GM21717 (cell line): ENCODE data around the gene WDTC1.
"Not testable (repeated sequence)": the region's sequence is repeated elsewhere in the genome, so short reads cannot be mapped to it uniquely, and the experiment has no call there.

Source experiments
- ATAC-seq: cut with Tn5 transposase; IDR thresholded peaks from one replicate; pipeline ENCODE4 v1.9.1; 2021; ENCODE audit warnings: mild to moderate bottlenecking, moderate library complexity; ENCODE audit not compliant: unreplicated experiment

The WDTC1 gene

DNA sequence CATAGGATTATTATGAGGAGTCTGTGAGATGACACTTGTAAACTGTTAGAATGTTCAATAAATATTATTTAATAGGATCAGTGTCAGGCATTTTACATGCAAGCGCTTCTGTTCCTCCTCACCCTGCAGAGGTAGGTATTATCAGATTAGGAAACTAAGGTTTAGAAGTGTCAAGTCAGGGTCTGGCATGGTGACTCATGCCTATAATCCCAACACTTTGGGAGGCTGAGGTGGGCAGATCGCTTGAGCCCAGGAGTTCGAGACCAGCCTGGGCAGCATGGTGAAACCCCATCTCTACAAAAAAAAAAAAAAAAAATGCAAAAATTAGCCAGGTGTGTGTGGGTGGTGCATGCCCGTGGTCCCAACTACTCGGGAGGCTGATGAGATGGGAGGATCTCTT, 9.2 kb downstream of the WDTC1 start:
- not testable (repeated sequence) for ATAC-seq

DNA sequence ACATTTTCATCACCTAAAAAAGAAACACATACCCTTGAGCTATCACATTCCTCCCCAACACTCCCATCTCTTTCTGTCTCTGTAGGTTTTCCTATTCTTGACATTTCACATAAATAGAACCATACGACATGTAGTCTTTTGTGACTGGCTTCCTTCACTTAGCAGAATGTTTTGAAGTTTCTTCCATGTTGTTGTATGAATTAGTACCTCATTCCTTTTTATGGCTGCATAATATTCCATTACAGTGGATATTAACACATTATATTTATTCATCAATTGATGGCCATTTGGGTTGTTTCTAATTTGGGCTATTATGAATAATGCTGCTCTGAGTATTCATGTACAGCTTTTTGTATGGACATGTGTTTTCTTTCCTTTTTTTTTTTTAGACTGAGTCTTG, 11.8 kb downstream of the WDTC1 start:
- ATAC-seq, result no peak

DNA sequence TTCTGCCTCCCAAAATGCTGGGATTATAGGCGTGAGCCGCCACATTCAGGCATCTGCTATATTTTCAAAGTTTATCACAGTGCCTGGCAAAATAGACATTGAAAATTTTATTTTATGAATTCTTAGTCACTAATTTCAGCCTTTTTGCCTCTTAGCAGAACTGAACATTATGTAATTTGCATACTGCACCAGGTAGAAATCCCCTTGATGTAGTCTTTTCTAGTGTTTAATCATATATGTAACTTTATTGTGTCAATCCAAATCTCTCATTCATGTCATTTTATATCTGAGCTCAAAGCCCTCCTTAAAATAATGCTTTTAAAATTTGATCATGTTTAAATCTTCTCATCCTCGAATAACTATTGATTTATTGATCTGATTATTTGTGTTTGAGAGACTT, 19.2 kb downstream of the WDTC1 start:
- ATAC-seq, result no peak

DNA sequence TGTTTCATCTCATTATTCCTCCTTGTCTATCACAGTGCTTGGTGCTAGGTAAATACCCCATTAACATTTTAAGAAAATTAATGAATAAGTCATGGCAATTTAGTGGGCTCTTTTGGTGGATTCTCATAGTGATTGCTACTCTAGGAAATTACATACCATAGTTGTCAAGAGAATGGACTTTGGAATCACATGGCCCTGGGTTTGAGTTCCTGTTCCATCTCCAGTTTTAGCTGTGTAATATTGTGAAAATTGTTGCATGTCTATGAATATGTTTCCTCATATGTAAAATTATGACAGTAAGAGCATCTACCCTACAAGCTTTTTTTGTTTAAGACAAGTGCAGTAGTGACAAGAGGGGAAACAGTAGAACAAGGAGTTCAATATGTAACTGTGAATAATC, 20.7 kb downstream of the WDTC1 start:
- no peak for ATAC-seq

DNA sequence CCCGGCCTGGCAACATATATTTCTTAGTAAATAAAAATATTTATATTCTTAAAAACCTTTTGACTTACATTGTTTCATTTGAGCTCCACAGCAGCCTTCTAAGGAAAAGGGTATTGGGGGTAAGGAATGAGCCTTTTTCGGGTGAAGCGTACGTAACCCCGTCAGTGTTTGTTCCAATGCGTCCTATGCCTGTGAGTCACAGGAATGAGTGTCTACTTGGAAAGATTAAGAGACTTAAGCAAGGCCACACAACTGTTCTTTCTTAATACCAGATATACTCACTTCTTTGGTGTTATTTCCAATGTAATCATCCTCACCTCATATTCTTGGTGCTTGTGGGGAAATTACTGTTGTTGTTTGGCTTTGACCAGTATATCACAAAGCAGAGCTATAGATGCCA, 22.7 kb downstream of the WDTC1 start:
- no peak for ATAC-seq

DNA sequence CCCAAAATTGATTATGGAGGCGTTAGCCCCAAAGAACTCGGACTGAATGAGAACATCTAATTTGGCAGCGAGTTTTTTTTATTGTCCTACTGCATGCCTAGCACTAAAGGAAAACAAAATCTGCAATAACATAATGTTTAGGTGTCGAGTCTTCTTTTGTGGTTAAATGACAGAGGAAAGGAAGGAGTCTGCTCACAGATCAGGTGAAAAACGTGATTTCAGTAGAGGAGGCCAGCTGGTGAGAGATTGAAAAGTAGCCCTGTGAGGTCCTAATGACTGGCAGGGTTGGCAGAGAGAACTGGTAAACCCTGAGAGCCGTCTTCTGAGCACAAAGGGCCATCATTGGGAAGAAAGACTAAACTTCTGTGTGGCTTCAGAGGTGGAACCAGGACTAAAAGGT, 24.2 kb downstream of the WDTC1 start:
- ATAC-seq, result no peak

DNA sequence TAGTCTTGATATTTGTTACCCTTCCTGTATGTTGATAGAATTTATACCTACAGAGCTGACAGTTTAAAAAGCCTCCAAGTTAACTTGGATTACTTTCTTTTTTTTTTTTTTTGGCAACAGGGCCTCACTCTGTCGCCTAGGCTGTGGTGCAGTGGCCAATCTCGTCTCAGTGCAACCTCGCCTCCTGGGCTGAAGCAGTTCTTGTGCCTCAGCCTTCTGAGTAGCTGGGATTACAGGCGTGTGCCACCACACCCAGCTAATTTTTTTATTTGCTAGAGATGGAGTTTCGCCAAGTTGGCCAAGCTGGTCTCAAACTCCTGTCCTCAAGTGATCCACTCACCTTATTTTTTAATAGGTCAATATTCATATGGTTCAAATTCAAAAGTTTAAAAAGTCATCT, 32.7 kb downstream of the WDTC1 start:
- no peak for ATAC-seq

DNA sequence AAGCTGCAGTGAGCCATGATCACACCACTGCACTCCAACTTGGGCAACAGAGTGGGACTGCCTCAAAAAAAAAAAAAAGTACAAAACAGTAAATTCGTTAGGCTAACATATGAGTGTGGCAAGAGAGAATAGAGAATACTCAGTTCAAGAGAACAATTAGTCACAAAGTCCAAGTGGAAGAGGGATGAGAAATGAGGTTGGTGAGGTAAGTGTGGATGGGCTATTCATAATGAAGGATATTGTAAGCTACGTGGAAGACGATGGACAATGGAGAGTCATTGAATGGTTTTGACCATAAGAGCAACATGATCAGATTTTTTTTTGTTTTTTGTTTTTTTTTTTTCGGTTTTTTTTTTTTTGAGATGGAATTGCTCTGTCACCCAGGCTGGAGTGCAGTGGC, 34.8 kb downstream of the WDTC1 start:
- ATAC-seq, result no peak

DNA sequence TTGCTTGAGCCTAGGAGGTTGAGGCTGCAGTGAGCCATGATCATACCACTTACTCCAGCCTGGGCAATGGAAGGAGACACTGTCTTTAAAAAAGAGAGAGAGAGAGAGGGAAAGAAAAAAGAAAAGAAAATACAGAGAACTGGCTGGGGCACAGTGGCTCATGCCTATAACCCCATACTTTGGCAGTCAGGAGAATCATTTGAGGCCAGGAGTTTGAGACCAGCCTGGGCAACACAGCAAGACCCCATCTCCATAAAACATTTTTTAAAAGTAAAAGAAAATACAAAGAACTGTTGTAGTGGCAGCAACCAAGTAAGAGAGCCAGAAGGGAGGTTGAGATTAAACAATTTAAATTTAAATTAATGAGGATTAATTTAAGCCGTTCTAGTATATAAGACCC, 39.8 kb downstream of the WDTC1 start:
- no peak for ATAC-seq

DNA sequence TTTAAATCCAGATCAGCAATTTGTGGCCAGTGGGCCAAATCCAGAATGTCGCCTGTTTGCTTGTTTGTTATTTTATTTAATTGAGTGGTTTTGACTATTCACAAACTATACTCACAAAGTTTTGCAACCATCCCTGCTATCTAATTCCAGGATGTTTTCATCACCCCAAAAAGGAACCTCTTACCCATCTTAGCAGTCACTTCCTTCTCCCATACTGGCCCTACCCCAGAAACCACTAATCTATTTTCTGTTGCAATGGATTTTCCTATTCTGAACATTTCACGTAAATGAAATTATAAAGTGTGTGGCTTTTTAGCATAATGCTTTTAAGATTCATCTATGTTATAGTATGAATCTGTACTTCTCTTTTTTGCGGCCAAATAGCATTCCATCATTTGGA, 41.3 kb downstream of the WDTC1 start:
- ATAC-seq, result no peak

DNA sequence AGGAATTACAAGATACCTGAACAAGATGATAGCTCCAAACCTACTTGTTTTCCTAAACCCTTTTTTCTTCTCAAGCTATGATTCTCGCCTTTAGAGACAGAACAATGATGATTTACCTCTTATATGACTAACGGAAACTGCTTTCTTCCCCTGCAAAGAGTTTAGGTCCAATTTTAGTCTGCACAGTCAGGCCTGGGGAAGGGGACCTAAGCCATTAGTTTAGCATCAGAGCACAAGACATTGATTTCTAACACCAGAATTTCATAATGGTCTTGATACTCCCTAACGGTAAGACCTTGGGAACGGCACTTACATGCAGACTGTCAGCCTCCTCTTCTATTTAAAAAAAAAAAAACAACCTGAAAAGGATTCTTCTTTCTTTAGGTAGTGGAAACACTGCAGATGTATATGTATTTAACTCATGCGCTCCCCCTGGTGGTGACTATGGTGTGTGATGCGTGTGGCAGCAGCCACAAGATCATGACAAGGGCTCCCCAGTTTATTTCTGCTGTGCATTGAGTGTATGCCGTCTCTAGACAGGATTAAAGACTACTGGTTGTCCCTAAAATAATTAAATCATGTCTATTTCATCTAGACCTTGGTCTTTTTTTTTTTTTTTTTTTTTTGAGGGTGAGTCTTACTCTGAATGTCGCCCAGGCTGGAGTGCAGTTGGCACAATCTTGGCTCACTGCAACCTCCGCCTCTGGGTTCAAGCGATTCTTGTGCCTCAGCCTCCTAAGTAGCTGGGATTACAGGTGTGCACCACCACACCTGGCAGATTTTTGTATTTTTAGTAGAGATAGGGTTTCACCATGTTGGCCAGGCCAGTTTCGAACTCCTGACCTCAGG, 50.2 kb downstream of the WDTC1 start:
- no peak for ATAC-seq

DNA sequence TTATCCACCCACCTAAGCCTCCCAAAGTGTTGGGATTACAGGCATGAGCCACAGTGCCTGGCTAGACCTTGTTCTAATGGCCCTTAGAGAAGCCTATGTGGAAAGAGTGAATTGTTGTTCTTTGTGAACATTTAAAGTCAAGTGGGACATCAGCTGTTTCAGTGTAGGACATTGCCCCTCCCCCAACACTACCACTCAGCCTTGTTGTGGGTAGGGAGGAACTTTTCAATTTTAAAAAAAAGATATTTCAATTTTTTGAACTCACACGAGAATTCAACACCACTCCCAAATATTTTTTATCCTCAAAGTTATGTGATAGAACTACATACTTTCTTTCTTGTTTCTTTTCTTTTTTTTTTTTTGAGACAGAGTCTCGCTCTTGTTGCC, 50.8 kb downstream of the WDTC1 start:
- no peak for ATAC-seq

DNA sequence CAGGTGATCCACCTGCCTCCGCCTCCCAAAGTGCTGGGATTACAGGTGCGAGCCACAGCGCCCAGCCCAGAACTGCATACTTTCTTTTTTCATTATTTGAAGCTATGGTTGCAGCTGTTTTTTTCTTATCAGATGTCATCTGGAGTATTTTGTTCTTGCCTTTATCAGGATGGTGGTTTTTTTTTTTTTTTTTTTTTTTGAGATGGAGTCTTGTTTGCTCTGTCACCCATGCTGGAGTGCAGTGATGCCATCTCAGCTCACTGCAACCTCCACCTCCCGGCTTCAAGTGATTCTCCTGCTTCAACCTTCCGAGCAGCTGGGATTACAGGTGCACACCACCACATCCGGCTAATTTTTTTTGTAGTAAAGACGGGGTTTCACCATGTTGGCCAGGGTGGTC, 51.4 kb downstream of the WDTC1 start:
- not testable (repeated sequence) for ATAC-seq

DNA sequence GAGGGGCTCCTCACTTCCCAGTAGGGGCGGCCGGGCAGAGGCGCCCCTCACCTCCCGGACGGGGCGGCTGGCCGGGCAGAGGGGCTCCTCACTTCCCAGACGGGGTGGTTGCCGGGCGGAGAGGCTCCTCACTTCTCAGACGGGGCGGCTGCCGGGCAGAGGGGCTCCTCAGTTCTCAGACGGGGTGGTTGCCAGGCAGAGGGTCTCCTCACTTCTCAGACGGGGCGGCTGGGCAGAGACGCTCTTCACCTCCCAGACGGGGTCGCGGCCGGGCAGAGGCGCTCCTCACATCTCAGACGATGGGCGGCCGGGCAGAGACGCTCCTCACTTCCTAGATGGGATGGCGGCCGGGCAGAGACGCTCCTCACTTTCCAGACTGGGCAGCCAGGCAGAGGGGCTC, 54.7 kb downstream of the WDTC1 start:
- not testable (repeated sequence) for ATAC-seq

DNA sequence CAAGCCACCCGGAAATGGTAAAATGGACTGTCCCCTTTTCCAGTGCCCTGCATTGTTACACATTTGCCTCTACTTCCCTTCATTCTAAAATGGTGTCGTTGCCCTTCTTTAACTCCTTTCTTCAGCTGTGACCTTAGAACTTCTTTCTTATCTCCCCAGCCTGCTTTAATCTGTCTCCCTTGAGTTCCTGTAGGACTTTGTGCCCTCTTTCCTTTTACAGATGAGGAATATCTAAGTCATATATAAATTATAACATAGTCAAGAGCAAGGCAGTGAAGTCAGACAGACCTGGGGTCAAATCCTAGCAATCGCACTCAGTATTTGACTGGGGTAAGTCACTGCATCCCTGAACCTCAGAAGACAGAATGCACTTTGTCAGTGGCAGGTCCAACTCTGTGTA, 56.1 kb downstream of the WDTC1 start:
- ATAC-seq, result no peak

DNA sequence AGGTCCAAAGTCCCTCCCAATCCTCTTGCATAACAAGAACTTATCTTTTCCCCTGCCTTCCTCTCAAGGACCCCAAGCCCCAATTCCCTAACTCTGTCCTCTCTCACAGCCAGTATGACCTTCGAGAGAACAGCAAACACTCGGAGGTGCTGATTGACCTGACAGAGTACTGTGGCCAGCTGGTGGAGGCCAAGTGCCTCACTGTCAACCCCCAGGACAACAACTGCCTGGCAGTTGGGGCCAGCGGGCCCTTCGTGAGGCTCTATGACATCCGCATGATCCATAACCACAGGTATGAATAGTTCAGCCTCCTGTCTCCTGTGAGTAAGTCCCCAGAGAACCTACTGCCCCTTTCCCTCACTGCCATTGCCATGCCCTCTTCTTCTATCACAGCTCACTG, 57.7 kb downstream of the WDTC1 start:
- no peak for ATAC-seq

DNA sequence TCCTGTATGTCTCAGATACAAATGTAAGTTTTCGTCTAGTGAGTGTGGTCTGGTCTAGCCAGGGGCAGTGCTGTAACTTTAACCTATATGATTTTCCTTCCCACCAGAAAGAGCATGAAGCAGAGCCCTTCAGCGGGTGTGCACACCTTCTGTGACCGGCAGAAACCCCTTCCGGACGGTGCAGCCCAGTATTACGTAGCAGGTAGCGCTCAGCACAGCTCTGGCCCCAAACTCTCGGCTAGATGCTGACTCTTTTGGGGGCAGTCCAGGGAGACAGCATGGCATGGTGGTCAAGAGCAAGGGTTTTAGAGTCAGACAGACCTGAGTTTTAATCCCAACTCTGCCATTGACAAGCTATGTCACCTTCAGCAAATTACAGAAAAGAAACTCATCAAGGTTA, 59.5 kb downstream of the WDTC1 start:
- no peak for ATAC-seq

DNA sequence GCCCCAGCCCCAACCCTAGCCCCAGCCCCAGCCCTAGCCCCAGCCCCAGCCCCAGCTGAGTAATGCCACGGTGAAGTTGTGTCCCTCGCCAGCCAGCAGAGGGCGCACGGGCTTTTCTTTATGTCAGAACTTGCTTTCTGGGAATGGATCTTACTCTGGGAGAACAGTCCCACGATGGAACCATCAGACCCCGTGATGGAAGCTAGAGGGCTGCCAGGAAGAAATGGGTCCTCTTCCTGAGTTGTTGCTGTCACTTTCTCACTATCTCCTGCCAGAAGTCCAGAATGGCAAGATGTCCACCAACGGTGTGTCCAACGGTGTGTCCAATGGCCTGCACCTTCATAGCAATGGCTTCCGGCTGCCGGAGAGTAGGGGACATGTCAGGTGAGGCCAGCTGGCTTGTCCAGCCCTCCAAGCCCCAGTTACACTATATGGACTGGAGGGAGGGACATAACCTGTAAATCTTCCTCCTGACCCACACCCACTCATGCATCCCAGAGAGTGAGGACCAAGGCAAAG, 62.4 kb downstream of the WDTC1 start:
- no peak for ATAC-seq

DNA sequence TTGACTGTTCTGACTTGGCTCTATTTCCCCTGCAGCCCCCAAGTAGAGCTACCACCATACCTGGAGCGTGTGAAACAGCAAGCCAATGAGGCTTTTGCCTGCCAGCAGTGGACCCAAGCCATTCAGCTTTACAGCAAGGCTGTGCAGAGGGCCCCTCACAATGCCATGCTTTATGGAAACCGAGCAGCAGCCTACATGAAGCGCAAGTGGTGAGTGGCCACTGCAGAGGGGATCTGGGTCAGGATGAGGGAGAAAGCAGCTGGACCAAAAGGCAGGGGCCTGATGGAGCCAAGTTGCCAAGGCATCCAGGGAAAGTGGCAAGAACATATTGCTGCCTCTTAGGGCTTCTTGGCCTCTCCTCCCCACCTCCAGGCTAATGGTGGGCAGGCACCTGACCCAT, 63.5 kb downstream of the WDTC1 start:
- ATAC-seq, result no peak

DNA sequence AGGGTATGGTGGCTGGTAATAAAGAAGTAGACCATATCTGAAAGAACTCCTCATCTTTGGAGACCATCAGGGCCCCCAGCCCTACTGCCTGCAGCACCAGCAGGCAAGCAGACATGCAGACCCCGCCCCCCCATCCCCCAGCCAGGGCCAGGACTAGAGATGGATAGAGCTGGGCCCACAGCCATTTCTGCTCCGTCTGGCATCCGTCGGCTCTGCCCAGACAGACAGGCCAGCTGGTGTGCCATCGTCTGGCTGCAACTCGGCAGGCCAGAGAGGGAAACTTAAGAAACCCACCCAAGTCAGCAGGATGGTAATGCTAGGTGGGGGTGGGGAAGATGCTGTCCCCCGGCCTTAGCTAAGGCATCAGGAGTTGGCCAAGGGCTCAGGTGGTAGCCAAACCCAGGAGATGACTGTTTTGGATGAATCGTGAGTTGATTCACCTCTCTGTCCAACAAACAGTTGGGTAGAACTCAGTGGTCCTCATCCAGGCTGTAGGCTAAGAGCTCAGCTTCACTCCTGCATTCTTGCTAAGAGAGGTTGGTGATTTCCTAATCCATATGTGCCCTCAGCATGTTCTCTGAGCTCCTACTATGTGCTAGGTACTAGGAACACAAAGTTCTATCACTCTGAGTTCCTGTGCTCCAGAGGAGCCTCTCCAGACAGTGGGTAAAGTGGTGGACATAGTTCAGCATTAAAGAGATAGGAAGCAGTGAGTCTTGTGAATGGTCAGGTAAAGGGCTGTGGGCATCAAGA, 64.4 kb downstream of the WDTC1 start:
- no peak for ATAC-seq

DNA sequence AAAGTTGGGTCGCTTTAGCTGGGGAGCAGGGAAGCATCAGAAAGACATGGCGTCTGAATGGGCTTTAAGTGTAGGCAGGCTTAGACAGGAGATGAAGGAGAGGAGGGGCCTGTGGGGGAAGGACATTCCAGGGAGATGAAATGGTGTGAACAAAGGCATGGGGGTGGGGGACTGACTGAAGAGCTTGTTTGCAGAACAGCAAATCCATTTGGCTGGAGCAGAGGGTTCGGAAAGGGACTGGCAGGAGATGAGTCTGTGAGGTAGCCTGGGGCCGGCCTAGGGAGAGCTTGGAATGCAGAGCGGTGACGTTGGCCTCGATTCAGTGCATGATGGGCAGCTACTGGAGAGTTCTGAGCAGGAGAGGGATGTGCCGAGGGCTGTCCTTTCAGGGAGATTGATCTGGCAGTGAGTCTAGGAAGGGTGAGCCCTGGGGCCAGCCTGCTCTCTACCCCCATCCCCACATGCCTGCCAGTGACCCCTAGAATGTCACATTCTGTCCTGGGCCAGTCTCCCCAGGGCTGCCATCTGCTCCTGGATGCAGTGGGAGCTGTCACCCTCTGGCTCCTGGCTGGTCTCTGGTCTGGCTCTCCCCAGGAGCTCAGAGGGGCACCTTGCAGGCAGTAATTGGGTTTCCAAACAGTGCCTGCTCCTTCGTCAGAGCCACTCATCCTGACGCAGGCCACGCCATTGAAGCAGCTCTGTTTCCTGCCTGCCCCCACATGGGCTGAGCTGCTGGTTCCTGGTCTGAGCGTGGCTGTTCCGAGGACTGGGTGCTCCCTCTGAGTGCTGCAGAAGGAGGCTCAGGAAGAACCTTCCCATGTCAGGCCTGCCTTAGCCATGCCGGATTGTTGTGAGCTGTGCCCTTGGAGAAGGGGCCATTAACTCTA, 65.2 kb downstream of the WDTC1 start:
- ATAC-seq, result no peak
